NCI-H2107 treated with DMSO at 0.1 percent for 48 hours (cell line): Measurements from ENCODE around the gene PHF21A.
A peak's percentile ranks its signal among the peaks of the same experiment; 100 is the strongest.

Experiments
- DNase-seq: peaks from one replicate; lab custom pipeline; 2025; ENCODE audit not compliant: unreplicated experiment; lab: John Stamatoyannopoulos, UW

The PHF21A gene

GRCh38 chr11:45886816-45887520 lies 234.3 kb downstream of the PHF21A start:
- DNase-seq, result no peak

GRCh38 chr11:45885921-45886721 lies 235.1 kb downstream of the PHF21A start:
- DNase-seq, result no peak

- DNase-seq, result peak; percentile 37
Measured at GRCh38 chr11:45885274-45885920, 235.9 kb downstream of the PHF21A start, which contains the start of gene MAPK8IP1. MAPK8IP1 (plus strand) TSS chr11:45885651; CDS start chr11:45885821, 170 bp downstream.

- no peak for DNase-seq
Measured at GRCh38 chr11:45884596-45885185, 236.6 kb downstream of the PHF21A start.
